Esophagus squamous epithelium (tissue), 4 donors: ENCODE data around the gene POGK.

Experiments
- POLR2A ChIP-seq, 4 donors: fragments of 450-650 bp; IDR thresholded peaks; one replicate each; pipeline ENCODE4 v1.6.1; 2017; ENCODE audit warnings: antibody characterized with exemption in 4 of 4, mild to moderate bottlenecking in 4 of 4, moderate library complexity in 3 of 4
- TF ChIP-seq, protein P1 (sequence below), 6 experiments: fragments of 450-650 bp in 4 of 6; fragments of 200-600 bp in 2 of 6; sonication (generic) in 2 of 6; IDR thresholded peaks; one replicate each; pipeline ENCODE4 v1.5.1; 2016 to 2019; ENCODE audit warnings: antibody characterized with exemption in 6 of 6, mild to moderate bottlenecking in 4 of 6, moderate library complexity in 4 of 6

DNA sequence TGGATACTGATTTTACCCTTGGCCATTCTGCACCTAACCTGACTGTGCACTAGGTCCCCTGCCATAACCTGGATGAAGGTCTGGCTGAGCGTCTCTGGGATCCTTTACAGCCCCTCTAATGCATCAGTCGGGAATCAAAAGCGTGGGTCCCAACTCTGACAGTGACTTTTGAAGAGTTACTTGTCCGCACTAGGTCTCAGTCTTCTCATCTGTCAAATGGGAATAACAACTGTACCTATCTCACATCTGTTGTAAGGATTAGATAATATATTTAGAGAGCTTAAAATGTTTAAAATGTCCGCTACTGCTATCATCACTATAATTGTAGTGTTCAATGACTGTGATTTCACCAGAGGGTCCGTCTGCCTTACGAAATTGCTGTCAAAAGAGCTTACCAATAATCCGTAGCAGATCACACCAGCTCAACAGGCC is 36.0 kb downstream of the POGK start:
- TF ChIP-seq, protein P1, sequence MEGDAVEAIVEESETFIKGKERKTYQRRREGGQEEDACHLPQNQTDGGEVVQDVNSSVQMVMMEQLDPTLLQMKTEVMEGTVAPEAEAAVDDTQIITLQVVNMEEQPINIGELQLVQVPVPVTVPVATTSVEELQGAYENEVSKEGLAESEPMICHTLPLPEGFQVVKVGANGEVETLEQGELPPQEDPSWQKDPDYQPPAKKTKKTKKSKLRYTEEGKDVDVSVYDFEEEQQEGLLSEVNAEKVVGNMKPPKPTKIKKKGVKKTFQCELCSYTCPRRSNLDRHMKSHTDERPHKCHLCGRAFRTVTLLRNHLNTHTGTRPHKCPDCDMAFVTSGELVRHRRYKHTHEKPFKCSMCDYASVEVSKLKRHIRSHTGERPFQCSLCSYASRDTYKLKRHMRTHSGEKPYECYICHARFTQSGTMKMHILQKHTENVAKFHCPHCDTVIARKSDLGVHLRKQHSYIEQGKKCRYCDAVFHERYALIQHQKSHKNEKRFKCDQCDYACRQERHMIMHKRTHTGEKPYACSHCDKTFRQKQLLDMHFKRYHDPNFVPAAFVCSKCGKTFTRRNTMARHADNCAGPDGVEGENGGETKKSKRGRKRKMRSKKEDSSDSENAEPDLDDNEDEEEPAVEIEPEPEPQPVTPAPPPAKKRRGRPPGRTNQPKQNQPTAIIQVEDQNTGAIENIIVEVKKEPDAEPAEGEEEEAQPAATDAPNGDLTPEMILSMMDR (IDR thresholded peaks at IDR 0.05): no peak
- TF ChIP-seq POLR2A (IDR thresholded peaks at IDR 0.05): no peak
